MM.1S (cell line): Measurements from ENCODE around the gene RRAGD.

ENCODE experiments used
- DNase-seq: peaks from one replicate; pipeline ENCODE4 v3.0.0-alpha.2; 2015
- H2AFZ ChIP-seq: fragments of 300-600 bp; sonication (generic); 2 replicates; pipeline ENCODE4 v1.6.0; 2016; ENCODE audit warnings: antibody characterized with exemption, low read length
- H3F3A ChIP-seq: fragments of 300-600 bp; sonication (generic); 2 replicates; pipeline ENCODE4 v1.6.1; 2016; ENCODE audit warnings: mild to moderate bottlenecking, antibody characterized with exemption, low read length, moderate library complexity, mixed read lengths; ENCODE audit not compliant: insufficient read depth
- H3K27ac ChIP-seq: fragments of 300-600 bp; sonication (generic); 2 replicates; pipeline ENCODE4 v1.5.1; 2016; ENCODE audit warnings: mild to moderate bottlenecking, low read length
- H3K27me3 ChIP-seq: fragments of 300-600 bp; sonication (generic); replicated peaks from 2 replicates; pipeline ENCODE4 v1.6.0; 2016; ENCODE audit warnings: low read length; ENCODE audit not compliant: insufficient read depth
- H3K36me3 ChIP-seq: fragments of 300-600 bp; sonication (generic); replicated peaks from 2 replicates; pipeline ENCODE4 v1.6.1; 2016; ENCODE audit warnings: mild to moderate bottlenecking, low read length, mixed read lengths; ENCODE audit not compliant: insufficient read depth
- H3K4me1 ChIP-seq: fragments of 300-600 bp; sonication (generic); 2 replicates; pipeline ENCODE4 v1.6.1; 2016; ENCODE audit warnings: low read length, mixed read lengths
- H3K4me2 ChIP-seq: fragments of 300-600 bp; sonication (generic); 2 replicates; pipeline ENCODE4 v1.6.0; 2016; ENCODE audit warnings: low read depth, low read length
- H3K4me3 ChIP-seq: fragments of 300-600 bp; sonication (generic); 2 replicates; pipeline ENCODE4 v1.5.1; 2016; ENCODE audit warnings: low read length, mixed read lengths
- H3K79me2 ChIP-seq: fragments of 300-600 bp; sonication (generic); 2 replicates; pipeline ENCODE4 v1.6.1; 2016; ENCODE audit warnings: mixed run types, low read length, mixed read lengths
- H3K9ac ChIP-seq: fragments of 300-600 bp; sonication (generic); 2 replicates; pipeline ENCODE4 v1.6.1; 2016; ENCODE audit warnings: low read length, mixed read lengths
- H3K9me2 ChIP-seq: fragments of 300-600 bp; sonication (generic); replicated peaks from 2 replicates; pipeline ENCODE4 v1.6.1; 2016; ENCODE audit warnings: mild to moderate bottlenecking, low read length, mixed read lengths; ENCODE audit not compliant: insufficient read depth
- H3K9me3 ChIP-seq: fragments of 300-600 bp; sonication (generic); replicated peaks from 2 replicates; pipeline ENCODE4 v1.6.1; 2016; ENCODE audit warnings: mild to moderate bottlenecking, low read length, mixed read lengths; ENCODE audit not compliant: insufficient read depth
- H4K20me1 ChIP-seq: fragments of 300-600 bp; sonication (generic); 2 replicates; pipeline ENCODE4 v1.6.1; 2016; ENCODE audit warnings: mild to moderate bottlenecking, low read length, moderate library complexity, mixed read lengths; ENCODE audit not compliant: insufficient read depth
- CTCF ChIP-seq: fragments of 300-600 bp; sonication (generic); IDR thresholded peaks from 2 replicates; pipeline ENCODE4 v1.5.1; 2016; ENCODE audit warnings: antibody characterized with exemption, low read length, mixed read lengths
- EZH2 ChIP-seq: fragments of 300-600 bp; sonication (generic); optimal IDR thresholded peaks from 2 replicates; pipeline ENCODE3; 2017; ENCODE audit warnings: low read depth, mild to moderate bottlenecking, antibody characterized with exemption, low read length, mixed read lengths
- EZH2phosphoT487 ChIP-seq: fragments of 300-600 bp; sonication (generic); IDR thresholded peaks from 2 replicates; pipeline ENCODE4 v1.6.1; 2018; ENCODE audit warnings: antibody characterized with exemption, low read length

Gene RRAGD

GRCh38 chr6:89339565-89339964, 72.5 kb downstream of the RRAGD start:
- Histone ChIP-seq H3K9me2 (no peaks in the 10 kb centered on the region), H4K20me1 (peaks cover 14% of the 10 kb centered on the region), H3K36me3 (peaks cover 40% of the 10 kb centered on the region), H3K4me1 (peaks cover 33% of the 10 kb centered on the region), H3K79me2 (peaks cover 93% of the 10 kb centered on the region), H2AFZ (no peak overlapping the region), H3K27me3 (no peaks in the 10 kb centered on the region), H3K4me2 (no peak overlapping the region), H3K9ac (no peak overlapping the region), H3K9me3 (no peaks in the 10 kb centered on the region), H3K4me3 (no peak overlapping the region), H3K27ac (peak overlapping the region; percentile 32; the same call in 1 of the 2 replicates), H3F3A (peaks cover 45% of the 10 kb centered on the region)
- TF ChIP-seq EZH2phosphoT487 (no peak), EZH2 (no peak), CTCF (no peak)
- no peak for DNase-seq

- Histone ChIP-seq H3K4me3 (no peak overlapping the region), H3K9ac (no peak overlapping the region), H3K27ac (no peak overlapping the region), H3F3A (peaks cover 27% of the 10 kb centered on the region), H3K79me2 (peaks cover 87% of the 10 kb centered on the region), H4K20me1 (peaks cover 3% of the 10 kb centered on the region), H2AFZ (no peak overlapping the region), H3K4me2 (no peak overlapping the region), H3K36me3 (peaks cover 50% of the 10 kb centered on the region), H3K9me2 (no peaks in the 10 kb centered on the region), H3K27me3 (no peaks in the 10 kb centered on the region), H3K9me3 (no peaks in the 10 kb centered on the region), H3K4me1 (0 out of 2 replicates have a peak, but pooled peaks cover 5% of the 10 kb centered on the region)
- DNase-seq = no peak
- TF ChIP-seq EZH2phosphoT487 (no peak), EZH2 (no peak), CTCF (no peak)
Measured at GRCh38 chr6:89335164-89335563, 76.9 kb downstream of the RRAGD start.

- peaks cover 81% of the 10 kb centered on the region for H3K79me2 ChIP-seq
- TF ChIP-seq EZH2 = no peak
- TF ChIP-seq CTCF = no peak
- no peak for TF ChIP-seq EZH2phosphoT487
- no peak overlapping the region for H2AFZ ChIP-seq
- H3K4me1 ChIP-seq = no peaks in the 10 kb centered on the region
- H3K4me2 ChIP-seq = no peak overlapping the region
- peaks cover 51% of the 10 kb centered on the region for H3F3A ChIP-seq
- H3K27me3 ChIP-seq = no peaks in the 10 kb centered on the region
- H3K36me3 ChIP-seq = peaks cover 70% of the 10 kb centered on the region
- no peaks in the 10 kb centered on the region for H3K9me2 ChIP-seq
- peaks cover 5% of the 10 kb centered on the region for H4K20me1 ChIP-seq
- DNase-seq = no peak
- H3K9me3 ChIP-seq = no peaks in the 10 kb centered on the region
- no peak overlapping the region for H3K9ac ChIP-seq
- H3K4me3 ChIP-seq = no peak overlapping the region
- H3K27ac ChIP-seq = no peak overlapping the region
Measured at GRCh38 chr6:89330910-89331309, 81.2 kb downstream of the RRAGD start.
